Psoas muscle (tissue), 8 donors: Measurements from ENCODE around the gene SDHC. TPM values are rescaled to one million over a fixed set of nuclear protein-coding genes. Genes with fewer than 3 reads are reported as not detected.
"Not testable (repeated sequence)": the region's sequence is repeated elsewhere in the genome, so short reads cannot be mapped to it uniquely, and the experiment has no call there.

ENCODE experiments used
- ATAC-seq, 4 donors: fragments of 200-7000 bp; cut with Tn5 transposase; one replicate each; pipeline ENCODE4 v1.9.1; 2020; ENCODE audit warnings: moderate library complexity in 3 of 4, mild to moderate bottlenecking in 2 of 4
- DNase-seq, 2 donors: peaks; one replicate each; pipeline ENCODE4 v3.0.0-alpha.2; 2020
- H3K27ac ChIP-seq: fragments of 200-600 bp; one replicate; pipeline ENCODE4 v1.8.0; 2022
- H3K27me3 ChIP-seq, 3 donors: fragments of 200-600 bp in 1 of 3; one replicate each; pipeline versions ENCODE4 v1.6.1 to v1.8.0; 2013 to 2022; ENCODE audit warnings: low read length in 2 of 3, mild to moderate bottlenecking in 2 of 3, moderate library complexity in 1 of 3; ENCODE audit not compliant: insufficient read depth in 3 of 3
- H3K36me3 ChIP-seq, 2 donors: fragments of 200-600 bp in 1 of 2; one replicate each; pipeline versions ENCODE4 v1.6.1 to v1.8.0; 2013 to 2022; ENCODE audit warnings: low read depth in 1 of 2, mild to moderate bottlenecking in 1 of 2, moderate library complexity in 1 of 2; ENCODE audit not compliant: insufficient read depth in 1 of 2
- H3K4me1 ChIP-seq: fragments of 200-600 bp; one replicate; pipeline ENCODE4 v1.8.0; 2022
- H3K4me3 ChIP-seq: fragments of 200-600 bp; one replicate; pipeline ENCODE4 v1.8.0; 2022; ENCODE audit warnings: mild to moderate bottlenecking
- H3K9me3 ChIP-seq: fragments of 200-600 bp; one replicate; pipeline ENCODE4 v1.8.0; 2022
- CTCF ChIP-seq: fragments of 200-600 bp; IDR thresholded peaks from one replicate; pipeline ENCODE4 v1.8.0; 2022; ENCODE audit warnings: antibody characterized with exemption
- WGBS, 3 donors: extraction: QIAGEN DNeasy Blood & Tissue Kit; methylation state at CpG; one replicate each; pipeline versions ENCODE4 v1.1.6 to v1.1.7; 2013; 5-methylcytosine and 5-hydroxymethylcytosine counted together
- intact Hi-C, 2 donors: fragments of 100-400 bp; cut with DNase I; formaldehyde crosslinking; loops; one replicate each; pipeline versions ENCODE4 v1.11.0 to v1.14.2; 2022
- polyA plus RNA-seq, 3 donors: library from polyadenylated mRNA; stranded (reverse); fragments of 200-250 nt; gene quantifications; one replicate each; pipeline ENCODE4 v1.2.3, GENCODE V29; 2013
- total RNA-seq, 4 donors: library from RNA; stranded (reverse); fragmentation: NEBNext Ultra II Directional in 2 of 4; extraction: Animal tissue kit (Norgen Biotek cat#: 25700) in 2 of 4; gene quantifications; one replicate each; pipeline versions ENCODE4 v1.2.1 to v1.2.4, GENCODE V29; 2021 to 2023
- donor health status: healthy with polysubstance abuse.
- donor health status: DM: no; HTN: no; CAD: no; lungs with moderate emphysema.
- donor health status: Bipolar disorder and iron deficiency.
- donor health status: healthy.
- donor health status: DM: yes; HTN: yes; CAD: no.
- donor health status: DM: no; HTN: no; CAD: no.
- donor health status: DM: no; HTN: no; CAD: no.
- donor health status: DM: yes; HTN: yes; CAD: no.

Gene SDHC
- total and polyA plus RNA-seq, 7 donors: 183 to 362 (median 246) TPM

- intact Hi-C loops: no loop called here
Observed at GRCh38 chr1:161390559-161390858, 76.3 kb downstream of the SDHC start.

GRCh38 chr1:161391136-161391535 lies 77.0 kb downstream of the SDHC start:
- 88 to 95% (median 91%) methylated on average over 7 of the region's 7 CpGs for WGBS, 3 donors
- H3K27me3 ChIP-seq, DNase-seq, ATAC-seq, intact Hi-C loops, H3K36me3 ChIP-seq, H3K27ac ChIP-seq, H3K9me3 ChIP-seq, H3K4me1 ChIP-seq: not testable (repeated sequence)
- H3K4me3 ChIP-seq: peak overlapping the region; percentile 77

More at GRCh38 chr1:161390559-161390858, 76.3 kb downstream of the SDHC start:
- Histone ChIP-seq H3K27me3 (no peaks in the 10 kb centered on the region), H3K36me3 (no peaks in the 10 kb centered on the region), H3K27ac (peak overlapping the region; percentile 83), H3K4me3 (peak overlapping the region; percentile 77), H3K9me3 (no peaks in the 10 kb centered on the region), H3K4me1 (peaks cover 6% of the 10 kb centered on the region)
- TF ChIP-seq CTCF: no peak
- 3 to 6% (median 5%) methylated on average over 13 of the region's 13 CpGs for WGBS, 3 donors
- no peak for ATAC-seq
- DNase-seq: no peak

GRCh38 chr1:161391611-161392010 lies 77.4 kb downstream of the SDHC start:
- no peak for DNase-seq
- no peak for ATAC-seq
- intact Hi-C loops: no loop called here
- Histone ChIP-seq H3K9me3 (no peaks in the 10 kb centered on the region), H3K4me3 (no peak overlapping the region), H3K27ac (no peak overlapping the region), H3K27me3 (no peaks in the 10 kb centered on the region), H3K36me3 (no peaks in the 10 kb centered on the region), H3K4me1 (peaks cover 6% of the 10 kb centered on the region)
- TF ChIP-seq CTCF: no peak
- 89 to 96% (median 93%) methylated on average over 8 of the region's 8 CpGs for WGBS, 3 donors

GRCh38 chr1:161393151-161393550 lies 79.0 kb downstream of the SDHC start:
- no peaks in the 10 kb centered on the region for H3K27me3 ChIP-seq
- no peak for TF ChIP-seq CTCF
- ATAC-seq: no peak
- intact Hi-C loops: no loop called here
- DNase-seq: no peak
- H3K36me3 ChIP-seq: no peaks in the 10 kb centered on the region
- no peaks in the 10 kb centered on the region for H3K9me3 ChIP-seq
- no peak overlapping the region for H3K27ac ChIP-seq
- no peak overlapping the region for H3K4me3 ChIP-seq
- H3K4me1 ChIP-seq: peaks cover 6% of the 10 kb centered on the region

- H3K27ac ChIP-seq, intact Hi-C loops, H3K4me3 ChIP-seq, ATAC-seq, DNase-seq, H3K36me3 ChIP-seq, H3K9me3 ChIP-seq, H3K4me1 ChIP-seq, H3K27me3 ChIP-seq: not testable (repeated sequence)
- WGBS, 3 donors: 95 to 98% (median 95%) methylated on average over 8 of the region's 8 CpGs
Observed at GRCh38 chr1:161397038-161397437, 82.9 kb downstream of the SDHC start.

GRCh38 chr1:161398900-161399256 lies 84.7 kb downstream of the SDHC start:
- intact Hi-C loops: no loop called here
- Histone ChIP-seq H3K9me3 (no peaks in the 10 kb centered on the region), H3K4me3 (peak overlapping the region; percentile 71), H3K4me1 (no peaks in the 10 kb centered on the region), H3K36me3 (no peaks in the 10 kb centered on the region), H3K27ac (peak overlapping the region; percentile 96), H3K27me3 (no peaks in the 10 kb centered on the region)
- ATAC-seq: peak; percentile 26 to 46 (median 36)
- WGBS, 3 donors: 3 to 8% (median 6%) methylated on average over 17 of the region's 17 CpGs
- TF ChIP-seq CTCF: no peak
- no peak for DNase-seq
